GM19035 (cell line): Measurements from ENCODE around the gene PI16.

ENCODE experiments used
- ATAC-seq: cut with Tn5 transposase; IDR thresholded peaks from one replicate; pipeline ENCODE4 v1.9.1; 2021; ENCODE audit not compliant: unreplicated experiment

Gene PI16

DNA sequence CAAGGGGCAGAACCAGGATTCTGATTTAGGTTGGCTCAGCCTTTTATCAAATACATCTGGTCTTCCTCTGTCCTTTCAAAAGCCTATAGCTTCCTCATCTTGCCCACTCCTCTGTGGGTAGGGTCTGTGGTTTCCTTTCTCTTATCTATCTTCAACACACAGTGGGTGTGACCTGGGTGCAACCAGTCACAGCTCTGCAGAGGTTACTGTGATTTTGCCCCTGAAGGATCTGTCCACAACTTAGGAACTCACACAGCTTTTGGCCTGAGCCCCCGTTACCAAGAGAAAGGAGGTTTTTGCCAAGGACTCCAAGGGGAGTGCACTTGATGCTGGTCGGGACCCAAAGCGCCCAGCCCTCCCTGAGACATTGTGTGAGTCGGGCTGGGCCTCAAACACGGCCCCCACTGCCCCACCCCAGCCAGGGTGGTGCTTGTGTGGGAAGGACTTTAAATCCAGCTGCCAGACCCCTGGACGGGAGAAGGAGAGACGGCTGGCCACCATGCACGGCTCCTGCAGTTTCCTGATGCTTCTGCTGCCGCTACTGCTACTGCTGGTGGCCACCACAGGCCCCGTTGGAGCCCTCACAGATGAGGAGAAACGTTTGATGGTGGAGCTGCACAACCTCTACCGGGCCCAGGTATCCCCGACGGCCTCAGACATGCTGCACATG lies at the start of gene PI16:
Gene PI16 (plus strand): TSS at position 477 of the 670 bp plus-strand sequence. CDS start 23 bp downstream, at position 500.
- ATAC-seq, result no peak

- no peak for ATAC-seq
Observed at GRCh38 chr6:36904851-36905393, 49.6 kb upstream of the PI16 start.

DNA sequence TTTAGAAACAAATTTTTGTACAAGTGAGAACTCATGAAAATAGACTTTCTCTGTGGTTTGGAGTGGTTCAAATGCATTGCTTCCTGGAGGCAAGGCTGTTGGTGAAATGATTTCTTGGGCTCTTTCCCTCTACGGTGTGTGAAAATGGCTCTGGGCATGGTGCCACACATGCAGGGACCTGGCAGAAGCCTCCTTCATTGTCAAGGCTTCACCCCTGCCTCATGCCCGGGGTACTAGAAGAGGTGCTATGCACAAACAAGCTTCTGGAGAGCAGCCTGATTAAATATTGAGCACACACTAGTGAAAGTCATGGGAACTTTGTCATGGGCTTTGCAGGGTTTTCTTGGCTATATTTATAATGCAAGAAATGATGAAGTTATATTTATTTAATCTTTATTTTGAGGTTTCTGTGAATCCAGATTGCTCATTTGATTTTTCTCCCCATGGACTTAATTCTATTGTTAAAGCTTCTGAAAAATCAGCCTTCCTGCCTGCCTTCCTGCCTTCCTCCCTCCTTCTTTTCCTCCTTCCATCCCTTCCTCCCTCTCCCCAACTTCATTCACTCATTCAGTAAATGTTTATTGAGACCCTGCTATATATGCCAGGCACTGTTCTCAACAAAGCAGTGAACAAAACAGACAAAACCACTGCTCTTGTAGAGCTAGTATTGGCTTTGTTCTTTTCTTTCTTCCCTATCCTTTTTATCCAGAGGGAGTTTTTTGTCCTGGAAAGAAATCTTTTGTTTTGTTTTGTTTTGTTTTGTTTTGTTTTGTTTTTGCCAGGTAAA lies 47.8 kb upstream of the PI16 start:
- ATAC-seq, result no peak

DNA sequence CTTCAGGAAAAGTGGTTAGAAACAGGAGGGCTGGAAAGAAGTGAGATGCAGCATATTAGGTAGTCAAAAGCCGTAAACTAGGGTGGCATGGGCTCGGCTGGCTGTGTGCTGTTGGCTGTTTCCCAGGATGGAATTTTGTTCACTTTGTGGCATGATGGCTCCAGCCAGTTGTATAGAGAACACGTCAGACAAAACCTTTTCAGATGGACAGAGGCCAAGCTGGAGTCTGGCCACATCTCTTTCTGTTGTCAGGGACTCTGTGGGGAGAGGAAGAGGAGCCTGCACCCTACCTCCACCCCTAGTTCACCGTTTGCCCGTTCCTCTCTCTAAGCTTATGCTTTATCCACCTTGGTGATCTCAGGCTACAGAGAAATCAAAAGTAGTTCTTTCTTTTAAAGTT lies 46.8 kb upstream of the PI16 start:
- no peak for ATAC-seq

- ATAC-seq, result no peak
Observed at GRCh38 chr6:36908747-36909146, 45.8 kb upstream of the PI16 start.

- peak; percentile 30 for ATAC-seq
Observed at GRCh38 chr6:36912030-36912454, 42.5 kb upstream of the PI16 start.

DNA sequence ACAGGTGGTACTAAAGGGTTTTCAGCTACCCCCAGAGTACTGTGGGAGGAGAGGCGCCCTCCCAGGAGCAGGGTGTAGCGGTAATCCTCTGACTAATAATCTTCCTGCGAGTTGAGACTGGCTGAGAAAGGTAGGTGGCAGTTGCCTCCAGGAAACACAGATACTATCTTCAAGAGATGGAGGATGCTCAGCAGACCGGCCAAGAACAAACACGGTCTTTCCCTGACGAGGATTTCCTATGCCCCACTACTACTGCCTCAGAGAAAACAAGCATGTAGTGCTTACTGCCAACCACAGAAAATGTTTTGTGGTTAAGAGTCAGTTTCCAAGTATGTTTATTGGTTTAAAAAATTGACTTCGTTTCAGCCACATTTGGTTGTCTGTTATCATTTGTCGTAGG lies 42.0 kb upstream of the PI16 start:
- peak; percentile 81 for ATAC-seq

DNA sequence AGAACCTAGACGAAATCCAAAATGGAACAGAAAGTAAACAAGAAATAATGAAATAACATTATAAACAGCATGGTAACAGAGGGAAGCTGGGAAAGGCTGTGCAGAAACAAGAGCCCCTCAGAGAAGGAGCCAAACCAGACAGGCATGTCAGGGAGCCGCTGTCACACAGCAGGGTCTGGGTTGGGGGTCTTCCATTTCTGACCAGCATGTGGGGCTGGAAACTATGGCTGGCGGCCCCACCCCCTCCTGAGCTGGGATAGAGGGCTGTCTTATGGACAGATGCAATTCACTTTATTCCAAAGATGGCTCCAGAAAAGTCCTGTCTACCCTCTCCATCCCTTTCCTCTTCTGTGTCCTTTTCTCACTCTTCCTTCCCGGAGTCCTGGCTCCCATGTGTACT lies 41.5 kb upstream of the PI16 start:
- peak; percentile 14 for ATAC-seq

GRCh38 chr6:36914227-36914794 lies 40.2 kb upstream of the PI16 start:
- no peak for ATAC-seq

- ATAC-seq, result no peak
Observed at GRCh38 chr6:36915599-36915998, 38.9 kb upstream of the PI16 start.

GRCh38 chr6:36916126-36916525 lies 38.4 kb upstream of the PI16 start:
- no peak for ATAC-seq

GRCh38 chr6:36917541-36918193 lies 36.9 kb upstream of the PI16 start:
- ATAC-seq, result no peak

- no peak for ATAC-seq
Observed at GRCh38 chr6:36920049-36920448, 34.5 kb upstream of the PI16 start.

GRCh38 chr6:36920546-36920945 lies 34.0 kb upstream of the PI16 start:
- no peak for ATAC-seq

DNA sequence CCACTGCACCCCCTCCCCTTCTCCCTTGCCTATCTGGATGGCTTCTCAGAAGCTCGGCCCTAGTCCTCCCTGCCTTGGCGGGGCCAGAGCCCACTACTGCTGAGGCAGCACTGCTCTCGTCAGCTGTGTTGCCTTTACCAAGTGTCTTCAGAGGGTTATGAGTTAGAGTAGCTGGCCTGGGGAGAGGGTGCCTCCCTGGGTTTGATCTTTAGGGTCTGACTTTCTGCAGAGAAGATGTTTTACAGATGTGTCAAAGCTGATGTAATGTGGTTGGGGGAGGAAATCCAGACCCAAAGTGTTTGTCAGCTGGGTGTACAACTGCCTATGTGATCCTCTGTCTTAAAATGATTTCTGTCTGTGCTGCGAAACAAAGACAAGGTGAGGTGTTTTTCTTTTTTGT lies 30.4 kb upstream of the PI16 start:
- ATAC-seq, result no peak

GRCh38 chr6:36924778-36925374 lies 29.7 kb upstream of the PI16 start:
- ATAC-seq, result no peak

GRCh38 chr6:36925809-36926208 lies 28.7 kb upstream of the PI16 start:
- ATAC-seq, result no peak

- ATAC-seq, result no peak
Observed at GRCh38 chr6:36926708-36927513, 27.6 kb upstream of the PI16 start.

- ATAC-seq, result no peak
Observed at GRCh38 chr6:36927691-36928546, 26.6 kb upstream of the PI16 start.
